Loucy (cell line): ENCODE results near the gene NDEL1.

ENCODE experiments used
- H2AFZ ChIP-seq: fragments of 200-600 bp; sonication (generic); 2 replicates; pipeline ENCODE4 v1.6.0; 2016; ENCODE audit warnings: antibody characterized with exemption, mild to moderate bottlenecking, low read length, moderate library complexity
- H3F3A ChIP-seq: fragments of 200-600 bp; 2 replicates; pipeline ENCODE4 v1.6.0; 2016; ENCODE audit warnings: antibody characterized with exemption, low read depth, mild to moderate bottlenecking
- H3K27me3 ChIP-seq: fragments of 200-600 bp; sonication (generic); 2 replicates; pipeline ENCODE4 v1.6.1; 2014; ENCODE audit warnings: low read length, mild to moderate bottlenecking; ENCODE audit not compliant: insufficient read depth, poor library complexity, severe bottlenecking
- H3K36me3 ChIP-seq: fragments of 200-600 bp; sonication (generic); 2 replicates; pipeline ENCODE4 v1.6.1; 2016; ENCODE audit warnings: low read length; ENCODE audit not compliant: insufficient read depth
- H3K4me1 ChIP-seq: fragments of 200-600 bp; sonication (generic); 2 replicates; pipeline ENCODE4 v1.5.1; 2014; ENCODE audit warnings: low read length, mild to moderate bottlenecking; ENCODE audit not compliant: insufficient read depth, poor library complexity, severe bottlenecking
- H3K4me2 ChIP-seq: fragments of 200-600 bp; sonication (generic); 2 replicates; pipeline ENCODE4 v1.6.0; 2014; ENCODE audit warnings: antibody characterized with exemption, low read length, low read depth, mild to moderate bottlenecking; ENCODE audit not compliant: poor library complexity, severe bottlenecking
- H3K4me3 ChIP-seq: fragments of 200-600 bp; sonication (generic); 2 replicates; pipeline ENCODE4 v1.5.1; 2014; ENCODE audit warnings: low read length, mild to moderate bottlenecking, mixed read lengths; ENCODE audit not compliant: poor library complexity, severe bottlenecking
- H3K79me2 ChIP-seq: fragments of 200-600 bp; sonication (generic); 2 replicates; pipeline ENCODE4 v1.6.1; 2014; ENCODE audit warnings: low read length; ENCODE audit not compliant: insufficient read depth
- H3K9ac ChIP-seq: fragments of 200-600 bp; sonication (generic); 2 replicates; pipeline ENCODE4 v1.6.0; 2014; ENCODE audit warnings: mild to moderate bottlenecking, low read depth, low read length, moderate library complexity; ENCODE audit not compliant: poor library complexity, severe bottlenecking
- H3K9me2 ChIP-seq: fragments of 200-600 bp; sonication (generic); replicated peaks from 2 replicates; pipeline ENCODE4 v1.6.1; 2016; ENCODE audit warnings: low read depth, low read length, mixed read lengths
- H3K9me3 ChIP-seq: fragments of 200-600 bp; sonication (generic); 2 replicates; pipeline ENCODE4 v1.6.1; 2014; ENCODE audit warnings: mild to moderate bottlenecking, antibody characterized with exemption, low read length, low read depth; ENCODE audit not compliant: insufficient read depth
- H4K20me1 ChIP-seq: fragments of 200-600 bp; sonication (generic); 2 replicates; pipeline ENCODE4 v1.6.0; 2014; ENCODE audit warnings: antibody characterized with exemption, low read length, mild to moderate bottlenecking; ENCODE audit not compliant: insufficient read depth, poor library complexity, severe bottlenecking
- EZH2phosphoT487 ChIP-seq: fragments of 200-600 bp; IDR thresholded peaks from 2 replicates; pipeline ENCODE4 v1.6.1; 2018; ENCODE audit warnings: antibody characterized with exemption, mild to moderate bottlenecking, moderate library complexity, borderline replicate concordance
- TF ChIP-seq, protein P1 (sequence below): fragments of 200-600 bp; sonication (generic); conservative IDR thresholded peaks from 2 replicates; pipeline ENCODE4 v1.5.1; 2014; ENCODE audit warnings: mild to moderate bottlenecking, antibody characterized with exemption, low read length

NDEL1 gene

DNA sequence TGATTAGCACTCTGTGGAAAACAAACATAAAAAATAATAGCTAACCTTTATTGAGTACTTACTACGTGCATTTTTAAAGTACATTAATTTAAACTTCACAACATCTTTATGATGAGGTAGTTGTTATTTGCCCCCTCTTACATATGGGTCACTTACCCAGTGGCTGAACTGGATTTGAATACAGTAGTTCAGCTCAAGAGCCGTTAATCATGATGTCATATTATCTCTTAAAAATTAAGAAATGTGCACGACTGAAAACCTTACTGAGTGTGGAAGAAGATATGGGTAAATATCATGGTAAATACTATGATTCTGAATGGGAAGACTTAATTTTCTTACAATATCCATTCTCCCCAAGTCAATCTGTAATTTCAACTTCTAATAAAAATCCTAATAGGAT is 17.6 kb downstream of the NDEL1 start:
- H2AFZ ChIP-seq = no peak overlapping the region
- H3F3A ChIP-seq = no peaks in the 10 kb centered on the region
- peaks cover 78% of the 10 kb centered on the region for H3K36me3 ChIP-seq
- no peaks in the 10 kb centered on the region for H4K20me1 ChIP-seq
- no peaks in the 10 kb centered on the region for H3K9me3 ChIP-seq
- no peaks in the 10 kb centered on the region for H3K9me2 ChIP-seq
- no peak overlapping the region for H3K4me2 ChIP-seq
- no peak overlapping the region for H3K9ac ChIP-seq
- H3K4me1 ChIP-seq = peaks cover 3% of the 10 kb centered on the region
- H3K79me2 ChIP-seq = no peaks in the 10 kb centered on the region
- no peak overlapping the region for H3K4me3 ChIP-seq
- no peaks in the 10 kb centered on the region for H3K27me3 ChIP-seq
- TF ChIP-seq, protein P1, sequence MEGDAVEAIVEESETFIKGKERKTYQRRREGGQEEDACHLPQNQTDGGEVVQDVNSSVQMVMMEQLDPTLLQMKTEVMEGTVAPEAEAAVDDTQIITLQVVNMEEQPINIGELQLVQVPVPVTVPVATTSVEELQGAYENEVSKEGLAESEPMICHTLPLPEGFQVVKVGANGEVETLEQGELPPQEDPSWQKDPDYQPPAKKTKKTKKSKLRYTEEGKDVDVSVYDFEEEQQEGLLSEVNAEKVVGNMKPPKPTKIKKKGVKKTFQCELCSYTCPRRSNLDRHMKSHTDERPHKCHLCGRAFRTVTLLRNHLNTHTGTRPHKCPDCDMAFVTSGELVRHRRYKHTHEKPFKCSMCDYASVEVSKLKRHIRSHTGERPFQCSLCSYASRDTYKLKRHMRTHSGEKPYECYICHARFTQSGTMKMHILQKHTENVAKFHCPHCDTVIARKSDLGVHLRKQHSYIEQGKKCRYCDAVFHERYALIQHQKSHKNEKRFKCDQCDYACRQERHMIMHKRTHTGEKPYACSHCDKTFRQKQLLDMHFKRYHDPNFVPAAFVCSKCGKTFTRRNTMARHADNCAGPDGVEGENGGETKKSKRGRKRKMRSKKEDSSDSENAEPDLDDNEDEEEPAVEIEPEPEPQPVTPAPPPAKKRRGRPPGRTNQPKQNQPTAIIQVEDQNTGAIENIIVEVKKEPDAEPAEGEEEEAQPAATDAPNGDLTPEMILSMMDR = no peak
- TF ChIP-seq EZH2phosphoT487 = no peak

DNA sequence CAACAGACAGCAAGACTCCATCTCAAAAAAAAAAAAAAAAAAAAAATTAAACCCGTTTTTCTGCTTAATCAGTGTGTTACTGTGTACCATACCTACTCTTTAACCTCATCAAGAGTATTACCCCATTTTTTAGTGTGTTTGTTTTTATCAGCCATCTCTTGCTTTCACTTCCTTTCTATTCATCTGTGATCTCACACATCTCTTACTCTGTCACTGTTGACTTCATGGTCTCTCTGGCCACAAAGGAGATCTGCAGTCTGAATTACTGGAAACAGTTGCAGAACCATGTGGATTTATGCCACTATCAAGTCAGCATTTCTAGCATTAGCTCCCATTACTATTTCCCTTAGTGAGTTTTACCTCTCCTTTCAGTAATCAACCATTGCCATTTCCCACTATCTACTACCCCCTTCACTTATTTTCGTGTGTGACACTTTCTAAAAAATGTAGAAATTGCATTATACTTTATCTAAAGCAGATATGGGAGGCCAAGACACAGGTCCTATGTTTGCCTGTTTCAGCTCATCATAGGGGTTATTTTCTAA is 20.1 kb downstream of the NDEL1 start:
- TF ChIP-seq, protein P1 = no peak
- no peak for TF ChIP-seq EZH2phosphoT487

DNA sequence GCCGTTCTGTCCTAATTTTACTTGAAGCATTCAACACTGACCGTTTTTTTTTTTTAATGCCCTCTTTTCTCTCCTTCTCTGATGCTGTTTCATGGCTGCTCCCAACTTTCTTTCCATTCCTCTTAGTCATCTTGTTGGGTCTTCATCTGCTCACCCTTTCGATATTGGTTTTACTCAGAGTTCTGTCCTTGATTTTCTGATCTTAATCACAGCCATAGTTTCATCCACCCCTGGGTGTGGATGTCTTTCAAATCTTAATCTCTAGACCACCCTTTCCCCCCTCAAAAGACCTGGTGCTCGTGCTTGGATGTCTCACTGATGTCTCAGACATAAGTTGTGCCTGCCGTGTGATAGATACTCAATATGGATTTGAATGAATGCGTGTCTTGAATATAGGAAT is 22.4 kb downstream of the NDEL1 start:
- Histone ChIP-seq H4K20me1 (no peaks in the 10 kb centered on the region), H3K4me3 (no peak overlapping the region), H3K36me3 (peaks cover 87% of the 10 kb centered on the region; the same call in 1 of the 2 replicates), H3K4me1 (no peaks in the 10 kb centered on the region), H3K9ac (no peak overlapping the region), H3K27me3 (no peaks in the 10 kb centered on the region), H2AFZ (no peak overlapping the region), H3K79me2 (peaks cover 4% of the 10 kb centered on the region; the same call in 1 of the 2 replicates), H3K4me2 (no peak overlapping the region), H3K9me3 (no peaks in the 10 kb centered on the region), H3F3A (no peaks in the 10 kb centered on the region), H3K9me2 (no peaks in the 10 kb centered on the region)
- TF ChIP-seq, protein P1 = no peak
- no peak for TF ChIP-seq EZH2phosphoT487

More for the DNA sequence above, 20.1 kb downstream of the NDEL1 start:
- Histone ChIP-seq H3K27me3 (no peaks in the 10 kb centered on the region), H3K79me2 (no peaks in the 10 kb centered on the region), H3K36me3 (peaks cover 84% of the 10 kb centered on the region; the same call in 1 of the 2 replicates), H3F3A (no peaks in the 10 kb centered on the region), H3K4me2 (no peak overlapping the region), H3K9me3 (no peaks in the 10 kb centered on the region), H3K4me3 (no peak overlapping the region), H3K9me2 (no peaks in the 10 kb centered on the region), H3K9ac (no peak overlapping the region), H2AFZ (no peak overlapping the region), H4K20me1 (no peaks in the 10 kb centered on the region), H3K4me1 (no peaks in the 10 kb centered on the region)
